DND-41 (cell line): ENCODE results near the gene LHPP.

Source experiments
- EZH2 ChIP-seq: IDR thresholded peaks from 3 replicates; pipeline ENCODE4 v1.6.1; 2012; ENCODE audit warnings: borderline replicate concordance, low read depth, mild to moderate bottlenecking, moderate library complexity, low read length, inconsistent platforms; ENCODE audit not compliant: severe bottlenecking
- TF ChIP-seq, protein P1 (sequence below): IDR thresholded peaks from 2 replicates; pipeline ENCODE4 v1.5.1; 2012; ENCODE audit warnings: borderline replicate concordance, low read length, moderate library complexity, mild to moderate bottlenecking; ENCODE audit not compliant: poor library complexity, severe bottlenecking; ENCODE audit errors: extremely low read depth

DNA sequence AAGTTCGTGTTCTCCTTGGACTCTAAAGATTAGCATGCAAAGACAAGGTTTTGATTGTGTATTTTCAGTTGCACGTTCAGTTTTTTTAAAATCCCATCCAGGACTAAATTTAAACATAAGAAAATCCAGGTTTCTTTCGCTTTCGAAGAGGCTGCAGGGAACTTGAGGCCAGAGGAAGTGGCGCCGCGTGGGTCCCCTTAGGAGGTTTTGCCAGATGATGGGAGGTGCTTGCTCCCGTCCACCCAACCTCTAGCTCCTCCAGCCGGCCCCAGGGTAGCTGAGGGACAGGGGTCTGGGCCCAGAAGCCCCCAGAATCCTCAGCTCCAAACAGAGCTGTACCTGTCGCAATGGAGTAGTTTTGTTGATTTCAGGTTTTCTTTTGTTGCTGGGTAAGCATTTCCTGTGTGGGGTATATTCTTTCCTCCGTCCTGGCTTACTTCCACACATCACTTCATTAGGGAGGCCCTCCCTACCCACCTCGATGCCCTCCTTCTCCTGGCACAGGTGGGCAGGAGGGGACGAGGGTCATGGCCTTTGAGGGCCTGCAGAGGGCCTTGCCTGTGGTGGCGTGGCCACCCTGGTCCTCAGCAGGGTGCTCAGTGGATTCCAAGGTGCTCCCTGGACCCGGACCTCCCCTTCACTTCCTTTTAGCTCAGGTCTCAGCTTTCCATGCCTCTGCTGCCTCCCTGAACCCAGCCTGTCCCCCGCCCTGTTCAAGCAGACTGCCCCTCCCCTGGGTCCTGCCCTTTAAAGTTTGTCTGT lies 32.6 kb downstream of the LHPP start:
- TF ChIP-seq, protein P1, sequence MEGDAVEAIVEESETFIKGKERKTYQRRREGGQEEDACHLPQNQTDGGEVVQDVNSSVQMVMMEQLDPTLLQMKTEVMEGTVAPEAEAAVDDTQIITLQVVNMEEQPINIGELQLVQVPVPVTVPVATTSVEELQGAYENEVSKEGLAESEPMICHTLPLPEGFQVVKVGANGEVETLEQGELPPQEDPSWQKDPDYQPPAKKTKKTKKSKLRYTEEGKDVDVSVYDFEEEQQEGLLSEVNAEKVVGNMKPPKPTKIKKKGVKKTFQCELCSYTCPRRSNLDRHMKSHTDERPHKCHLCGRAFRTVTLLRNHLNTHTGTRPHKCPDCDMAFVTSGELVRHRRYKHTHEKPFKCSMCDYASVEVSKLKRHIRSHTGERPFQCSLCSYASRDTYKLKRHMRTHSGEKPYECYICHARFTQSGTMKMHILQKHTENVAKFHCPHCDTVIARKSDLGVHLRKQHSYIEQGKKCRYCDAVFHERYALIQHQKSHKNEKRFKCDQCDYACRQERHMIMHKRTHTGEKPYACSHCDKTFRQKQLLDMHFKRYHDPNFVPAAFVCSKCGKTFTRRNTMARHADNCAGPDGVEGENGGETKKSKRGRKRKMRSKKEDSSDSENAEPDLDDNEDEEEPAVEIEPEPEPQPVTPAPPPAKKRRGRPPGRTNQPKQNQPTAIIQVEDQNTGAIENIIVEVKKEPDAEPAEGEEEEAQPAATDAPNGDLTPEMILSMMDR, result no peak
- TF ChIP-seq EZH2, result no peak
